ENCODE measurements around the gene MCAT. TPM values are rescaled to one million over a fixed set of nuclear protein-coding genes. Genes with fewer than 3 reads are reported as not detected.

Gene MCAT
- total RNA-seq, 1 experiment from 2014 or later: 16.3 TPM

- no peaks in the 10 kb centered on the region for H3K9me3 ChIP-seq (ENCODE audit: control insufficient read depth, insufficient read depth, low read depth, low read length)
- ATAC-seq (no peak), DNase-seq (ENCODE audit: low read depth, low spot score) (no peak)
- H3K4me1 ChIP-seq (ENCODE audit: control insufficient read depth, insufficient read depth, low read length): peaks cover 1% of the 10 kb centered on the region; the same call in 1 of the 2 replicates
- in situ Hi-C loops (cut with HindIII; ENCODE audit: low pct_unique_long_range_greater_than_20kb, low sequenced_read_pairs): no loop called here
- ChIA-PET POLR2A (no interaction called here), CTCF (no interaction called here)
- TF ChIP-seq, protein P1, sequence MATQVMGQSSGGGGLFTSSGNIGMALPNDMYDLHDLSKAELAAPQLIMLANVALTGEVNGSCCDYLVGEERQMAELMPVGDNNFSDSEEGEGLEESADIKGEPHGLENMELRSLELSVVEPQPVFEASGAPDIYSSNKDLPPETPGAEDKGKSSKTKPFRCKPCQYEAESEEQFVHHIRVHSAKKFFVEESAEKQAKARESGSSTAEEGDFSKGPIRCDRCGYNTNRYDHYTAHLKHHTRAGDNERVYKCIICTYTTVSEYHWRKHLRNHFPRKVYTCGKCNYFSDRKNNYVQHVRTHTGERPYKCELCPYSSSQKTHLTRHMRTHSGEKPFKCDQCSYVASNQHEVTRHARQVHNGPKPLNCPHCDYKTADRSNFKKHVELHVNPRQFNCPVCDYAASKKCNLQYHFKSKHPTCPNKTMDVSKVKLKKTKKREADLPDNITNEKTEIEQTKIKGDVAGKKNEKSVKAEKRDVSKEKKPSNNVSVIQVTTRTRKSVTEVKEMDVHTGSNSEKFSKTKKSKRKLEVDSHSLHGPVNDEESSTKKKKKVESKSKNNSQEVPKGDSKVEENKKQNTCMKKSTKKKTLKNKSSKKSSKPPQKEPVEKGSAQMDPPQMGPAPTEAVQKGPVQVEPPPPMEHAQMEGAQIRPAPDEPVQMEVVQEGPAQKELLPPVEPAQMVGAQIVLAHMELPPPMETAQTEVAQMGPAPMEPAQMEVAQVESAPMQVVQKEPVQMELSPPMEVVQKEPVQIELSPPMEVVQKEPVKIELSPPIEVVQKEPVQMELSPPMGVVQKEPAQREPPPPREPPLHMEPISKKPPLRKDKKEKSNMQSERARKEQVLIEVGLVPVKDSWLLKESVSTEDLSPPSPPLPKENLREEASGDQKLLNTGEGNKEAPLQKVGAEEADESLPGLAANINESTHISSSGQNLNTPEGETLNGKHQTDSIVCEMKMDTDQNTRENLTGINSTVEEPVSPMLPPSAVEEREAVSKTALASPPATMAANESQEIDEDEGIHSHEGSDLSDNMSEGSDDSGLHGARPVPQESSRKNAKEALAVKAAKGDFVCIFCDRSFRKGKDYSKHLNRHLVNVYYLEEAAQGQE (IDR thresholded peaks at IDR 0.05; ENCODE audit: insufficient read depth in 1 of 2, low read depth in 2 of 2, low read length in 1 of 2): no peak
- TF ChIP-seq TCF7L2 (IDR thresholded peaks at IDR 0.05; ENCODE audit: low read depth, low read length) (no peak), POLR2AphosphoS5 (IDR thresholded peaks at IDR 0.05; ENCODE audit: low read depth, low read length) (no peak), SIN3A (IDR thresholded peaks at IDR 0.05; ENCODE audit: borderline replicate concordance, insufficient read depth, low read depth, low read length) (no peak)
- TF ChIP-seq, protein P2, sequence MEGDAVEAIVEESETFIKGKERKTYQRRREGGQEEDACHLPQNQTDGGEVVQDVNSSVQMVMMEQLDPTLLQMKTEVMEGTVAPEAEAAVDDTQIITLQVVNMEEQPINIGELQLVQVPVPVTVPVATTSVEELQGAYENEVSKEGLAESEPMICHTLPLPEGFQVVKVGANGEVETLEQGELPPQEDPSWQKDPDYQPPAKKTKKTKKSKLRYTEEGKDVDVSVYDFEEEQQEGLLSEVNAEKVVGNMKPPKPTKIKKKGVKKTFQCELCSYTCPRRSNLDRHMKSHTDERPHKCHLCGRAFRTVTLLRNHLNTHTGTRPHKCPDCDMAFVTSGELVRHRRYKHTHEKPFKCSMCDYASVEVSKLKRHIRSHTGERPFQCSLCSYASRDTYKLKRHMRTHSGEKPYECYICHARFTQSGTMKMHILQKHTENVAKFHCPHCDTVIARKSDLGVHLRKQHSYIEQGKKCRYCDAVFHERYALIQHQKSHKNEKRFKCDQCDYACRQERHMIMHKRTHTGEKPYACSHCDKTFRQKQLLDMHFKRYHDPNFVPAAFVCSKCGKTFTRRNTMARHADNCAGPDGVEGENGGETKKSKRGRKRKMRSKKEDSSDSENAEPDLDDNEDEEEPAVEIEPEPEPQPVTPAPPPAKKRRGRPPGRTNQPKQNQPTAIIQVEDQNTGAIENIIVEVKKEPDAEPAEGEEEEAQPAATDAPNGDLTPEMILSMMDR (IDR thresholded peaks at IDR 0.05): no peak
- H3K4me3 ChIP-seq (ENCODE audit: low read depth in 2 of 2, low read length in 2 of 2): no peak overlapping the region
- no TSS peak for BruUV-seq (replicated peaks)
- H3K27ac ChIP-seq (ENCODE audit: low read length): no peak overlapping the region
- no peaks in the 10 kb centered on the region for H3K27me3 ChIP-seq (ENCODE audit: control insufficient read depth, insufficient read depth, low read length)
- intact Hi-C loops (cut with micrococcal nuclease; ENCODE audit: unreplicated experiment): no loop called here
- H3K36me3 ChIP-seq (ENCODE audit: control insufficient read depth, insufficient read depth, low read length): no peaks in the 10 kb centered on the region; the same call in 1 of the 2 replicates
These were observed 8.6 kb downstream of the MCAT start for GRCh38 chr22:43134553-43134952.

DNA sequence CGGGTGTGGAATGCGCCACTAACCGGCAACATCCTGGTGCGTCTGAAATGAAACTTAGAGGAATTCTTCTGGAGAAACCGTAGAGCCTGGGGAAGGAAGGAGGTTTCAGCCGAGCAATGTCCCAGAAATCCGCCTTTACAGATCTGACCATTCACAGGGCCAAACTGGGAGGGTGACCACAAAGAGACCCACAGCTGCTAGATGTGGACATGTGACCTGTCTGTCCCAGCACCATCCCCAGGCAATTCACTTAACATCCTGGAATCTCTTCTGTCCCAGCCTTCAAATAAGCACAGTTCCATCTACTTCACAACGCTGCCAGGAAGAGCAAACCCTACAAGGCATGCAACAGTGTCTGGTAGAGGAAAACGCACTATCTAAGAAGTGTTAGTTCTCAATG lies 9.8 kb downstream of the MCAT start:
- intact Hi-C loops (cut with micrococcal nuclease; ENCODE audit: unreplicated experiment): no loop called here
- H3K36me3 ChIP-seq (ENCODE audit: control insufficient read depth, insufficient read depth, low read length): no peaks in the 10 kb centered on the region; the same call in 1 of the 2 replicates
- ATAC-seq (no peak), DNase-seq (ENCODE audit: low read depth, low spot score) (no peak)
- POLR2A ChIA-PET: no interaction called here
- H3K4me1 ChIP-seq (ENCODE audit: control insufficient read depth, insufficient read depth, low read length): peaks cover 4% of the 10 kb centered on the region; the same call in 1 of the 2 replicates
- H3K27ac ChIP-seq (ENCODE audit: low read length): no peak overlapping the region
- no peaks in the 10 kb centered on the region for H3K9me3 ChIP-seq (ENCODE audit: control insufficient read depth, insufficient read depth, low read depth, low read length)
- BruUV-seq (replicated peaks): no TSS peak
- in situ Hi-C loops (cut with HindIII; ENCODE audit: low pct_unique_long_range_greater_than_20kb, low sequenced_read_pairs): no loop called here
- CTCF ChIA-PET: interaction anchor here (0.6 kb wide), 1 partner anchor 66 kb away, joined by 4 read pairs; no protein-coding TSS in a partner anchor
- no peak for TF ChIP-seq TCF7L2 (IDR thresholded peaks at IDR 0.05; ENCODE audit: low read depth, low read length)
- TF ChIP-seq, protein P2 (IDR thresholded peaks at IDR 0.05): no peak
- TF ChIP-seq SIN3A (IDR thresholded peaks at IDR 0.05; ENCODE audit: borderline replicate concordance, insufficient read depth, low read depth, low read length): no peak
- no peak for TF ChIP-seq POLR2AphosphoS5 (IDR thresholded peaks at IDR 0.05; ENCODE audit: low read depth, low read length)
- TF ChIP-seq, protein P1 (IDR thresholded peaks at IDR 0.05; ENCODE audit: insufficient read depth in 1 of 2, low read depth in 2 of 2, low read length in 1 of 2): no peak
- H3K27me3 ChIP-seq (ENCODE audit: control insufficient read depth, insufficient read depth, low read length): no peaks in the 10 kb centered on the region
- no peak overlapping the region for H3K4me3 ChIP-seq (ENCODE audit: low read depth in 2 of 2, low read length in 2 of 2)
